ENCODE measurements around the gene HTRA3.
A peak's percentile ranks its signal among the peaks of the same experiment; 100 is the strongest.

Gene HTRA3

DNA sequence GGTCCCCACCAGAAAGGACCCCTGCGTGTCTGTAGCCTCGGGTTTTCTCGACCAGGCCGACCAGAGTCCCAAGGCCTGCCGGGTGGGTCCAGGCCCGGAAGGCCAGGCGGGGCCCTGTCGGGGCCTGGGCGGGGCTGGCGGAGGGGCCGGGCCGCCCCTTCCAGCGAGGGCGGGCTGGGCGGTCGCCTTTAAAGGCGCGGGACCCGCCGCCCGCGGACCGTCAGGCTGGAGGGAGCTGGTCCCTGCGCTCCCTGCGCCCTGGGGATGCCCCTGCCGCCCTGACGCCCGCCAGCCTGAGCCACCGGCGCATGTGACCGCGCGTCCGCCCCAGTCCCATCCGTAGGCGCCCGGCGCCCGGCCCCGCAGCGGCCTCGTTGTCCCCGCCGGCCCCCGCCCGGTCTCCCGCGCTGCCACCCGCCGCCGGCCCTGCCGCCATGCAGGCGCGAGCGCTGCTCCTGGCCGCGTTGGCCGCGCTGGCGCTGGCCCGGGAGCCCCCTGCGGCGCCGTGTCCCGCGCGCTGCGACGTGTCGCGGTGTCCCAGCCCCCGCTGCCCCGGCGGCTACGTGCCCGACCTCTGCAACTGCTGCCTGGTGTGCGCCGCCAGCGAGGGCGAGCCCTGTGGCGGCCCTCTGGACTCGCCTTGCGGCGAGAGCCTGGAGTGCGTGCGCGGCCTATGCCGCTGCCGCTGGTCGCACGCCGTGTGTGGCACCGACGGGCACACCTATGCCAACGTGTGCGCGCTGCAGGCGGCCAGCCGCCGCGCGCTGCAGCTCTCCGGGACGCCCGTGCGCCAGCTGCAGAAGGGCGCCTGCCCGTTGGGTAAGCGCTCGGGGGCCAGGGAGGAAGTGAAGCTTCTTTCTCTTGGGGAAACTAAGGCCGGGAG lies at the start of gene HTRA3:
Gene HTRA3 (plus strand): TSS at position 220 of the 883 bp plus-strand sequence. CDS start 215 bp downstream, at position 435.
- no peaks in the 10 kb centered on the region for H3K27me3 ChIP-seq
- TF ChIP-seq, protein P1, sequence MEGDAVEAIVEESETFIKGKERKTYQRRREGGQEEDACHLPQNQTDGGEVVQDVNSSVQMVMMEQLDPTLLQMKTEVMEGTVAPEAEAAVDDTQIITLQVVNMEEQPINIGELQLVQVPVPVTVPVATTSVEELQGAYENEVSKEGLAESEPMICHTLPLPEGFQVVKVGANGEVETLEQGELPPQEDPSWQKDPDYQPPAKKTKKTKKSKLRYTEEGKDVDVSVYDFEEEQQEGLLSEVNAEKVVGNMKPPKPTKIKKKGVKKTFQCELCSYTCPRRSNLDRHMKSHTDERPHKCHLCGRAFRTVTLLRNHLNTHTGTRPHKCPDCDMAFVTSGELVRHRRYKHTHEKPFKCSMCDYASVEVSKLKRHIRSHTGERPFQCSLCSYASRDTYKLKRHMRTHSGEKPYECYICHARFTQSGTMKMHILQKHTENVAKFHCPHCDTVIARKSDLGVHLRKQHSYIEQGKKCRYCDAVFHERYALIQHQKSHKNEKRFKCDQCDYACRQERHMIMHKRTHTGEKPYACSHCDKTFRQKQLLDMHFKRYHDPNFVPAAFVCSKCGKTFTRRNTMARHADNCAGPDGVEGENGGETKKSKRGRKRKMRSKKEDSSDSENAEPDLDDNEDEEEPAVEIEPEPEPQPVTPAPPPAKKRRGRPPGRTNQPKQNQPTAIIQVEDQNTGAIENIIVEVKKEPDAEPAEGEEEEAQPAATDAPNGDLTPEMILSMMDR (IDR thresholded peaks at IDR 0.05) = no peak
- no peaks in the 10 kb centered on the region for H3K9me3 ChIP-seq
- no peaks in the 10 kb centered on the region for H3K36me3 ChIP-seq
- peak within 1 kb of the TSS; percentile 62 to 66 for H3K4me3 ChIP-seq (ENCODE audit: low read depth in 1 of 2, low read length in 1 of 2)
- H3K27ac ChIP-seq = peak within 1 kb of the TSS; percentile 75
- peaks cover 59 to 75% of the 10 kb centered on the region in 2 experiments for H3K4me1 ChIP-seq (ENCODE audit: control insufficient read depth in 1 of 2, insufficient read depth in 1 of 2, low read depth in 1 of 2, low read length in 1 of 2)

DNA sequence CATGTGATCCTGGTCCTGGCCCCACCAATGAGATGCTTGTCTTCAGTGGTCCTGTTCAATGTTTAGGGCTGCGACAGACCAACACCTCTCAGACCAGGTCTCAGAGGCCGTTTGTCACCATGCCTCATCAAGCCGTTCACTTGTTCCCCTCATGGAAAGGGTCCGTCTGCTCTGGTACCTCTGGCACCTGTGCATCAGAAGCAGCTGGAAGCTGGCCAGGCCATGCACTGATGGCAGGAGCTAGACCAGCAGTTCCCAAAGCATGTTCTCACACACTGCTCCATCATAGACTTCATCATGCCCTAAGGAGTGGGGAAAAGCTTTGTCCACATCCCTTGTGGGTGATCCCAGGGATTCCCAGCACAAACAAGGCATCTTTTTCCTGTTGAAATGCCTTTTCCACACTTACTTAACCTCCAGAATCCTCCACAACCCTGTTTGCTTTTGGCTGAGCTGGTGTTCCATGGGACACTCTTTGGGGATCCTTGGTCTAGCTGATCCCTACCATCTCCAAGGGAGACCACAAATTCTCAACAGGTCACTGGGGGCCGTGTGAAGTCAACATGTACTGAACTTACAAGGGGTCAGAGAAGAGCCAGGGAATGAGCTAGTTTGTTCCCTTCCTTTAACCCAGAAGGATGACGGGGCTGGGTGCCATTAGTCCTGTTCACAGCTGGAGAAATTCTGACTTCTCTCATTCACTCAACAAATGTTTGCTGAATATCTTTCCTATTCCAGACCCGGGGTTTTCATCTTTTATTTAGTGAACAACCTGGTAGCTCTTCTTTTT lies 48.7 kb upstream of the HTRA3 start:
- Histone ChIP-seq H3K4me1 (ENCODE audit: control insufficient read depth in 1 of 2, insufficient read depth in 1 of 2, low read depth in 1 of 2, low read length in 1 of 2) (peaks cover 11 to 16% of the 10 kb centered on the region in 2 experiments), H3K27me3 (peaks cover 29% of the 10 kb centered on the region), H3K36me3 (no peaks in the 10 kb centered on the region), H3K27ac (no peak overlapping the region), H3K9me3 (no peaks in the 10 kb centered on the region), H3K4me3 (ENCODE audit: low read depth in 1 of 2, low read length in 1 of 2) (no peak overlapping the region)
- TF ChIP-seq, protein P1 (IDR thresholded peaks at IDR 0.05) = no peak

DNA sequence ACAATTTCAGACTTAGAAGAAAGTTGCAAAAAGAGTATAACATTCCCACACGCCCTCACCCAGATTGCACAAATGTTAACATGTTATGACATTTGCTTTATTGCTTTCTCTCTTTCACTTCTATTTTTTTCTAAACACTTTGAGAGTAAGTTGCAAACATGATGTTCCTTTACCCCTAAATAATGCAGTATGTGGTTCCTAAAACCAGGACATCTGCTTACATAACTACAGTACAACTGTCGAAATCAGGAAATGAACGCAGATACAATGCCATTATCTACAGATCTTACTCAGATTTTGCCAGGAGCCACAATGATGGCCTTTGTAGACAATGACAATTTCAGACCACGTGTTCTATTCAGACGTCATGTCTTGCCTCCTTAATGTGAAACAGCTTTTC lies 48.1 kb upstream of the HTRA3 start:
- H3K27me3 ChIP-seq = peaks cover 35% of the 10 kb centered on the region
- H3K36me3 ChIP-seq = no peaks in the 10 kb centered on the region
- no peak overlapping the region for H3K4me3 ChIP-seq (ENCODE audit: low read depth in 1 of 2, low read length in 1 of 2)
- no peaks in the 10 kb centered on the region for H3K9me3 ChIP-seq
- H3K4me1 ChIP-seq (ENCODE audit: control insufficient read depth in 1 of 2, insufficient read depth in 1 of 2, low read depth in 1 of 2, low read length in 1 of 2) = peaks cover 11 to 16% of the 10 kb centered on the region in 2 experiments
- TF ChIP-seq, protein P1 (IDR thresholded peaks at IDR 0.05) = no peak
- H3K27ac ChIP-seq = no peak overlapping the region

DNA sequence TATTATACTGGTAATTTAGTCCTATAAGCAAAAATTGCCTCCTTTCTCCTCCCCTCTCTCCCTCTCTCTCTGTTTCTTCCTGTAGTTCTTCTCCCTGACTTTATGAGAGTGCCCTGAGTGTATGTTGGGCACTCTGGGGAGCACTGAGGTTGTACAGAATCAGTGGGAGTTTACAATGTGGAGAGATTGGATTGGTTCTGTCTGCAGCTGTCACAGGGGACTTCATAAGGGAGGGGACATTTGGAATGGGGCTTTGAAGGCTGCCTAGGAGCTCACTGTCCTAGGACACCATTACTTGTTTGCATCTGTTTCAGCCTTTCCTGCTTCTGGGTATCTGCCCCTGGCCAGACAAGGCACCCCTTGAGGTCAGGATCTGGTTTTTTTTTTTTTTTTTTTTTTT lies 47.6 kb upstream of the HTRA3 start:
- no peak overlapping the region for H3K4me3 ChIP-seq (ENCODE audit: low read depth in 1 of 2, low read length in 1 of 2)
- H3K9me3 ChIP-seq = no peaks in the 10 kb centered on the region
- peaks cover 11 to 16% of the 10 kb centered on the region in 2 experiments for H3K4me1 ChIP-seq (ENCODE audit: control insufficient read depth in 1 of 2, insufficient read depth in 1 of 2, low read depth in 1 of 2, low read length in 1 of 2)
- no peak overlapping the region for H3K27ac ChIP-seq
- TF ChIP-seq, protein P1 (IDR thresholded peaks at IDR 0.05) = no peak
- peaks cover 40% of the 10 kb centered on the region for H3K27me3 ChIP-seq
- no peaks in the 10 kb centered on the region for H3K36me3 ChIP-seq

DNA sequence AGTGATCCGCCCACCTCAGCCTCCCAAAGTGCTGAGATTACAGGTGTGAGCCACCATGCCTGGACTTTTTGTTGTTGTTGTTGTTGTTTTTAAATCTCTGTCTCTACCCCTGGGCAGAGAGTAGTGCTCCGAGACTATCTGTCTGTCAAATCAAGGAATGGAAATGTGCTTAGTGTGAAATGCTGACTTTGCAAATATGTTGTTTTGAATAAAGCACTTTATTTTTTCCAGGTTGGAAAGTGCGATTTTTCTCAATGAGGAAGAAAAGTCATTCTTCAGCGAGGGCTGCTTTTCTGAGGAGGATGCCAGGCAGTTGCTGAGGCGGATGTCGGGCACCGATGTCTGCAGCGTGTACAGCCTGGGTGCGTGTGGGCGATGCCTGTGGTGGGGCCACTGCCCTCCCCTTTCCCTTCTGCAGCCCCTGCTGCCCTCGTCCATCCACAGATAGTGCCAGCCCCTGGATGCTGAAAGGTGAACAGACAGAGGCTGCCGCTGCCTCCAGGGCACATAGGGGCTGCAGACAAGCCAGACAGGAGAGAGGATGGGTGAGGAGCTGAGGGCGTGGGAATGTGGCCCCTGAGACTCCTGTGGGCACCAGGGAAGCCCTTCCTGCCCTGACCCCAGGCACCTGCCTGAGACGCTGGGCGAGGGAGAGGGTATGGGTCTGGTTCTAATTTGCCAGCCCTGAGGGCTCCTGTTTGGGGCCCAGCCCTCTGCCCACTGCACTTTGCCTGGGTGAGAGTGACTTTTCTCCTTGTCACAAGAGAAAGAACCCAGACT lies 46.8 kb upstream of the HTRA3 start:
- Histone ChIP-seq H3K4me1 (ENCODE audit: control insufficient read depth in 1 of 2, insufficient read depth in 1 of 2, low read depth in 1 of 2, low read length in 1 of 2) (peaks cover 14 to 20% of the 10 kb centered on the region in 2 experiments), H3K9me3 (no peaks in the 10 kb centered on the region), H3K4me3 (ENCODE audit: low read depth in 1 of 2, low read length in 1 of 2) (no peak overlapping the region), H3K27me3 (peaks cover 48% of the 10 kb centered on the region), H3K27ac (no peak overlapping the region), H3K36me3 (no peaks in the 10 kb centered on the region)
- TF ChIP-seq, protein P1 (IDR thresholded peaks at IDR 0.05) = no peak

All from neutrophil (primary cell).